HK-2 (cell line): Measurements from ENCODE around the gene FAM50A.
A peak's percentile ranks its signal among the peaks of the same experiment; 100 is the strongest.

Experiments used
- DNase-seq: peaks from one replicate; pipeline ENCODE4 v3.0.0-alpha.2; 2018; ENCODE audit not compliant: unreplicated experiment

Gene FAM50A

GRCh38 chrX:154412468-154412867 is 31.5 kb upstream of the FAM50A start:
- no peak for DNase-seq

- DNase-seq = no peak
Measured at GRCh38 chrX:154413142-154413541, 30.8 kb upstream of the FAM50A start.

GRCh38 chrX:154417157-154417556 is 26.8 kb upstream of the FAM50A start:
- no peak for DNase-seq

GRCh38 chrX:154419189-154419588 is 24.8 kb upstream of the FAM50A start:
- DNase-seq = no peak

GRCh38 chrX:154419688-154420401 is 24.1 kb upstream of the FAM50A start:
- DNase-seq = no peak

- no peak for DNase-seq
Measured at GRCh38 chrX:154420402-154420756, 23.6 kb upstream of the FAM50A start.

- no peak for DNase-seq
Measured at GRCh38 chrX:154426916-154427770, 16.8 kb upstream of the FAM50A start.

GRCh38 chrX:154428176-154429171 is 15.5 kb upstream of the FAM50A start, which contains the start of gene ATP6AP1:
Gene ATP6AP1 (plus strand): TSS chrX:154428677. CDS start chrX:154428693, 16 bp downstream.
- peak; percentile 94 for DNase-seq

GRCh38 chrX:154429711-154430110 is 14.2 kb upstream of the FAM50A start:
- no peak for DNase-seq

GRCh38 chrX:154430479-154430878 is 13.5 kb upstream of the FAM50A start:
- DNase-seq = no peak

- no peak for DNase-seq
Measured at GRCh38 chrX:154430916-154431315, 13.0 kb upstream of the FAM50A start.

- no peak for DNase-seq
Measured at GRCh38 chrX:154431341-154431740, 12.6 kb upstream of the FAM50A start.

GRCh38 chrX:154432210-154432609 is 11.7 kb upstream of the FAM50A start:
- DNase-seq = no peak

GRCh38 chrX:154433605-154434004 is 10.3 kb upstream of the FAM50A start:
- DNase-seq = no peak

- no peak for DNase-seq
Measured at GRCh38 chrX:154434394-154435168, 9.4 kb upstream of the FAM50A start.

- no peak for DNase-seq
Measured at GRCh38 chrX:154435171-154435733, 8.7 kb upstream of the FAM50A start.

- DNase-seq = no peak
Measured at GRCh38 chrX:154436374-154436982, 7.5 kb upstream of the FAM50A start.

GRCh38 chrX:154436983-154437752 is 6.8 kb upstream of the FAM50A start, which contains the start of gene GDI1:
Gene GDI1 (plus strand): TSS chrX:154437154. CDS start chrX:154437255, 101 bp downstream.
- DNase-seq = peak; percentile 51
